SHP77 treated with DMSO at 0.1 percent for 48 hours (cell line): ENCODE data around the gene ZSCAN18.

Experiments
- DNase-seq: peaks from one replicate; lab custom pipeline; 2025; lab: John Stamatoyannopoulos, UW

Gene ZSCAN18

DNA sequence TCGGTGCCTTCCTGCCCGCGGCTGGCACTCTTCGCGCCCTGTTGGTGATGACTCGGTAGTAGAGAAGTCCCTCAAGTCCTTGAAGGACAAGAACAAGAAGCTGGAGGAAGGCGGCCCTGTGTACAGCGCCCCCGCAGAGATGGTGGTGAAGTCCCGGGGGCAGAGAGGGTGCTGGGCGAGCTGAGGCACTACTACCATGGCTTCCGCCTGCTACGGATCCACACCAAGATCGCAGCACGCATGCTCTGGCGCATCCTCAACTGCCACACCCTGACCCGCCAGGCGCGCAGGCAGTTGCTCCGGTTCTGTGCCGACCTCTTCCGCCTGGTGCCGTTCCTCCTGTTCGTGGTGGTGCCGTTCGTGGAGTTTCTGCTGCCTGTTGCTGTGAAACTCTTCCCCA, 53.1 kb downstream of the ZSCAN18 start:
- DNase-seq = no peak

DNA sequence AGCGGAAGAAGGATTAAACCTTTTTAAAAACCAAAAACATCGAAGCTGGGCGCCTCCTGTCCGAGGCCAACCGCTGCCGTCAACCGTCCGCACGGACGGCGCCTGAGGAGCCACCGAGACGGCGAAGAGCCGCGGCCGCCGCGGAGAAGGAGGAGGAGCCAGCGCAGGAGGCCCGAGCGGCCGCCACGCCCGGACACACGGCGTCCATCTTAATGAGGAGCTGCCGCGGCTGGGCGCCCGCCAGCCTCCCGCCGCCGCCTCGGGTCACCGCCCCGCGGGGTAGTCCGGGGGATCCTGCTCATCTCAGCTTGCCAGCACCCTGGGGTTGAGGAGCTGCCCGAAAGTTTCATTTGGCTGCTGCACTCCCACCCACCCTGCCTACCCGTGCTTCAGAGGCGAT, 53.6 kb downstream of the ZSCAN18 start:
- no peak for DNase-seq

DNA sequence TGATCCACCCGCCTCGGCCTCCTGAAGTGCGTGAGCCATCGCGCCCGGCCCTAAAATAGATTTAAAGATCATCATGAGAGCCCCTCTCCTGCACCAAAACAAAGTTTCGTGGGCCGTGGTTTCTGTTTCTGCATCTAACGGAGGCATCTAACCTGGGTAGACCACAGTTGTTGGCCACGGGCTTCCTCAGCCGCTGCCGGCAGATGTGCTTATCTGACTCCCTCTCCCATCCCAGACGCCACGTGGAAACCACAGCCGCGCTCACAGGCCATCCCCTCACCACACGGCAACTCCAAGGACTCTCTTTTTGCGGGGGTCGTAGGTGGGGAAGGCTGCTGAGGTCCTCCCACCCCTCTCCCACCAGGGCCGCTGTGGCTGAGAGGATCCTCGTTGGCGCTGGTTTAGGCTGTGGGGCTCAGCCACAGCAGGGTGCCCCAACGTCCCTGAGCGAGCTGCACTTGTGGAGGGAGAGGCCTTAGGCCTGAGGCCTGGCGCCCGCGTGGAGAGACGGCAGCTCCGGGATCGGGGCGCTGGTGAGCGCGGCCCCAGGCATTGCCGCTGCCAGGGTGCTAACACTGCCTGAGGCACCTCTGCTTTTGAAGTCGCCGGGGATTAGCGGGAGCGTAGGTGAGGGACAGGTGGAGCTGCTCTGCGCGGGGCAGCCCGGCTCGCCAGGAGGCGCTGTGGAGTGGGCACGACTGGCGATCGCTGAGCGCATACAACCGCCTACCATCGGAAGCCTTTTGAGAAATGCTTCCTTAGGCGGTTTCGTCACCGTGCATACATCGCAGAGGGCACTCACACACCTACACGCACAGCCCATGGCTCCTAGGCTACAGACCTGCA, 55.3 kb downstream of the ZSCAN18 start:
- no peak for DNase-seq

DNA sequence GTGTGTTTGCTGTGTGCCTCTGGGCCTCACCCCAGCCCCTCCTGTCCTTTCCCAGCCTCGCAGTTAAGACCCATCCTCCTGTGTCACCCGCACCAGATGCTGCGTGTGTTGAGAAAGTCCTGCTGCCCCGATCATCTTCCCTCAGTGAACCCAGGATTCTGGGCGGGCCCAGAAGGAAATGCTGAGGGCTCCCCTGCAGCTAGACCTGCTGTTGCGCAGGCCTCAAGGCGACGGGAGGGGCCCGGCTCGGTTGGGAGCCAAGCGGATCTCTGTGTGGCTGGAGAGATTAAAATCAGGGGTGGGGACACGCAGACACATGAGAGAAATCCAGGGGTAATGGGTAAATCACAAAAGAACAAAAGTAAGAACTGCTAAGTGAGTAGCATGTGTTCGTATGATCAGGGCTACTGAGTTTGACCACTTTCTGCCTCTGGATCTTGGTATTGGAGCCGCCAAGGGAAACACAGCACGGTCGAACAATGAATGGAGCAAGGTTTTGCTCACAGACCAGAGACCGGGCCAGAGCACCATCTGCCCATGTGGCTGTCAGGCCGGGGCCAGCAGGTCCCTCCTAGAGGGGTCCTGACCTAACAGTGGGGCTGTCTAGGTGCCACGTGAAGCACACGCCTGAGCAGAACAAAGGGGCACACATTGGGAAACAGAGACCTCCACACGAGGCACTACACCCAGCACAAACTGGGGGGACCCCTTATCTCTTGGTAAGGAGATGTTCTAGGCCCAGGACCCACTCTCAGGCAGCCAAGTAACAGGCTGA, 57.1 kb downstream of the ZSCAN18 start:
- no peak for DNase-seq

DNA sequence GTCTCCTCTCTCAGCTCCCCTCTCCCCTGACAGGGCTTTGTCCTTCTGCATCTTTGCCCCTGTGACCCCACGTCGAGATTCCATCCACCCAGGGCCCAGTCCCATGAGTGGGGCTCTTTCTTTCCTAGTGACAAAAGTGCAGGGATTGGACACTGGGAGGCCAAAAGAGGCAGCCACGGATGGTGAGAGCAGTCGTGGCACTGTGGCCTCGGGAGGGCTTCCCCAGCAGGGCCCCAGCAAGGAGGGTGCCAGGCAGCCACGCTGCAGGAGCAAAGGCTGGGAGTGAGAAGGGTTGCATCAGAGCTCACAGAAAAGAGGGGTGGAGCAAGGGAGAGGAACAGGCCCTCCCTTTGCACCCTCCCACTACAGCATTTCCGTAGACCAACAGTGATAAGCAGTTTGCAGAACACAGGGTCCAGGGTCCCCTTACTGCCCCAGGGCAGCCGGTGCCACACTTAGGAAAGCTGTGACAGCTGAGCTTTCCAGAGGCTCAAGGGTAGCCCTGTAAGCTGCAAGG, 59.3 kb downstream of the ZSCAN18 start:
- DNase-seq = no peak

DNA sequence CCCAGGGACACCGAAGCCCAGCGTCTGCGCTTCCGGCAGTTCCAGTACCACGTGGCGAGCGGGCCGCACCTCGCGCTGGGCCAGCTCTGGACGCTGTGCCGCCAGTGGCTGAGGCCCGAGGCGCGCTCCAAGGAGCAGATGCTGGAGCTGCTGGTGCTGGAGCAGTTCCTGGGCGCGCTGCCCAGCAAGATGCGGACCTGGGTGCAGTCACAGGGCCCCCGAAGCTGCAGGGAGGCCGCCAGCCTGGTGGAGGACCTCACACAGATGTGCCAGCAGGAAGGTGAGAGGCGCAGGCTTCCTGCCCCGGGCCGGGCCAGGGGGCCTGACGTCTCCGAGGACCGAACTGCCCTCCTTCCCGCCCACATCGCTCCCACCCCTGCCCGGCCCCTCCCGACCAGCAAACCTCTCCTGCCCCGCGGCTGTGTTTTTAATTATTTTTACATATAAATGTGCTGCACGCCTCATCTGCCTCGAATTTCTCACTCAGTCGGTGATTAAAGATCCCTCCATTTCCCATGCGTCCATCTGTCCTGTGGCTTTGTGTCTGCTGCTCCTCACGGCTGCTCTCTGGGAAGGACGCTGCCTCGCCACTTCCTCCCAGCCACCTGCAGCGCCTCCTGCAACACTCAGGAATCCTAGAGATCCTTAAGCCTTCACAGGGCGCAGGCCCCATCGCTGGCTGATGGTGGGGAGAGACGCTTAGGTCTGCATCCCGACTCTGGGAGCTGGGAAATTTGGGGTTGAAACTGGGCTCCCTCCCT, 59.9 kb downstream of the ZSCAN18 start:
- DNase-seq = no peak

DNA sequence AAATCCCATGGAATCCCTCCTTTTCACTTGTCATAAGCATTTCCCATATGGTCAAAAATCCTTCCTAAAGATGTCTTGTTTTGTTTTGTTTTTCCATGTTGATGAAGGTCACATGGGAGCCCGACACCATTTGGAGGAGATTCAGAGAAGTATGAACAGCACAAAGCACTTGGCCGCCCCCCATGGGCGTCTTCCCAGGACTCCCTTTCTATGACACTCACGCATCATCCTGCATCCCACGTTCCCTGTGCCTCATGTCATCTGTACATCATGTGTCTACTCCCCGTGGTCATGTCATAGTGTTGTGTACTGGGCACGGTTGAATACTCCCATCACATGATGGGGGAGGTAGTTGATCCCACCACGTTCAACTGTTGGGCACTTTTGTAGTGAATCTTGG, 62.2 kb downstream of the ZSCAN18 start:
- DNase-seq = no peak

DNA sequence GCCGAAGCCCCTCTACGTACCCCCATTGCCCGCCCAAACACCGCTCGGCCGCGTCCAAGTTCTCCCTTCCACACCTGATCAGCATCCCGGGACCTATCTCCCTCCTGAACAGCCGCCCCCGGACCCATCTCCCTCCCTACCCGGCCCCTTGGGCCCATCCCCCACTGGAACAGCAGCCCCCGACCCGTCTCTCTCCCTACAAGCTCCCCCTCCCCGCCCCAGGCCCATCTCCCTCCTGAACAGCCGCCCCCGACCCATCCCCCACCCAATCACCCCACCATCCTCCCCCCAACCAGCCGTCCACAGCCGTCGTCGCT, 63.6 kb downstream of the ZSCAN18 start:
- no peak for DNase-seq
